ENCODE measurements around the gene ITPR3.

DNA sequence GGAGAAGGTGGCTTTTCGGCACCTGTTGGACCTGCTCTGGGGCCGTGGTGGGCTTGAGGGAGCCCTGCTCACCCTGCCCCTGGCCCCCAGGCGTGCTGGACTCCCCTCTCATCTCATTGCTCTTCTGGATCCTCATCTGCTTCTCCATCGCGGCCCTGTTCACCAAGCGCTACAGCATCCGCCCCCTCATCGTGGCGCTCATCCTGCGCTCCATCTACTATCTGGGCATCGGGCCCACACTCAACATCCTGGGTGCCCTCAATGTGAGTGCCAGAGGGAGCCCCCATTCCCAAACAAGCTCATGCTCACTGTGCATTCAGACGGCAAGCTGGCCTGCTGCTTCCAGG lies 68.0 kb downstream of the ITPR3 start:
- TF ChIP-seq CTCF (optimal IDR thresholded peaks at IDR 0.05 in 1 of 3, IDR thresholded peaks at IDR 0.05 in 1 of 3, conservative IDR thresholded peaks at IDR 0.05 in 1 of 3; ENCODE audit: extremely low read depth in 1 of 3, insufficient read depth in 2 of 3, low read length in 3 of 3) (no peak), EZH2 (IDR thresholded peaks at IDR 0.05; ENCODE audit: low read length) (no peak)

Measured in keratinocyte (primary cell).